OCI-LY3 (cell line): ENCODE measurements around the gene ATP1B1.

Source experiments
- CTCF ChIP-seq: fragments of 200-600, 300-600 bp; sonication (generic); IDR thresholded peaks from 2 replicates; pipeline ENCODE4 v1.5.1; 2014; ENCODE audit warnings: antibody characterized with exemption, low read length, low read depth
- EZH2phosphoT487 ChIP-seq: fragments of 200-600 bp; shearing (Covaris generic); IDR thresholded peaks from 2 replicates; pipeline ENCODE4 v1.6.1; 2018; ENCODE audit warnings: antibody characterized with exemption, mixed run types, low read depth

GRCh38 chr1:169180174-169180573, 73.7 kb downstream of the ATP1B1 start:
- TF ChIP-seq CTCF (no peak), EZH2phosphoT487 (no peak)
